Spleen (tissue), 7 donors: Measurements from ENCODE around the gene DOCK1.

Experiments
- CTCF ChIP-seq, 11 experiments: fragments of 200-600 bp in 7 of 11; fragments of 450-650 bp in 4 of 11; sonication (generic) in 4 of 11; IDR thresholded peaks in 8 of 11; conservative IDR thresholded peaks in 3 of 11; 1 replicate in 7 of 11; 2 replicates in 4 of 11; pipeline versions ENCODE4 v1.4.0 to v1.8.0; 2016 to 2021; ENCODE audit warnings: antibody characterized with exemption in 11 of 11, inconsistent platforms in 4 of 11, mild to moderate bottlenecking in 1 of 11
- POLR2A ChIP-seq, 3 donors: fragments of 450-650 bp; IDR thresholded peaks; one replicate each; pipeline ENCODE4 v1.5.1; 2017; ENCODE audit warnings: antibody characterized with exemption in 3 of 3, mild to moderate bottlenecking in 1 of 3
- POLR2AphosphoS5 ChIP-seq, 3 donors: sonication (generic); formaldehyde crosslinking; IDR thresholded peaks; one replicate each; pipeline ENCODE4 v1.5.1; 2017; ENCODE audit warnings: antibody characterized with exemption in 3 of 3
- donor health status: DM: no; HTN: no; CAD: no; lungs with moderate emphysema.
- donor health status: DM: no; HTN: no; CAD: no.
- donor health status: DM: no; HTN: no; CAD: no.

- TF ChIP-seq CTCF (IDR thresholded peaks at IDR 0.05 in 8 of 11, conservative IDR thresholded peaks at IDR 0.05 in 3 of 11): no peak
- TF ChIP-seq POLR2A (IDR thresholded peaks at IDR 0.05): no peak
- TF ChIP-seq POLR2AphosphoS5 (IDR thresholded peaks at IDR 0.05): no peak
Observed at GRCh38 chr10:126955396-126955795, 50.2 kb downstream of the DOCK1 start.
